22Rv1 (cell line): ENCODE measurements around the gene SARNP.

Source experiments
- ZFX ChIP-seq: fragments of 450-650 bp; IDR thresholded peaks from 2 replicates; pipeline ENCODE4 v1.6.1; 2017; ENCODE audit warnings: antibody characterized with exemption, borderline replicate concordance
- TF ChIP-seq, protein P1 (sequence below): fragments of 450-650 bp; IDR thresholded peaks from 2 replicates; pipeline ENCODE4 v1.5.1; 2017; ENCODE audit warnings: mild to moderate bottlenecking

DNA sequence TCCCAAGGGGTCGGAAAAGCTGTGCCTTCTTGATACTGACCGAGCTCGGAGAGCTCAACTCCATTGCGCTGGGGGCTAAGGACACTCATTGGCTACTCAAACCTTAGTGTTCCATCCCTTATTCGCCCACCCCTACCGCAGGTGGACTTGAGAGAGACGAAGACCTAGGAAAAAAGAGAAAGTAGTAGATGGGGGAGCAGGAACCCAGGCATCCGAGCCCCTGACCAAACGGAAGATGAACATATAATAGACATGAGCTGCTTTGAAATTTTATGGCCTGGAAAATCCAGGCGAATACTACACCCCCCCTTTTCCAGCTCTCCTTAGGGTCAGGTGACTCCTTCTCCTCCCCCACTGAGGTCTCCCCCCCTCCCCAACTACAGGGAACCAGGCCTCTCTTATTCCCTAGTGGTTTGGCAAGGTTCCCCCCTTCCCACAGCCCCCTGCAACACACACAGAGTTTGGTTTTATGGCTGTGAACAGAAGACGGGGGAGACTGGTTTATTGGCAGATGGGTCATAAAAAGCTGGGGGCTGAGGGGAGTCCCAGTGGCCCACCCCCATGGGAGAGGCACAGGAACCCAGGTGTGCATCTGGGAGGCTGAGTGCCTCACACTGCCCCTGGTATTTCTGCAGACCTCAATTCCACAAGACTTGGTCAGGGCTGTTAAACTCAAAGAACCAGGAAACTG, 73.0 kb downstream of the SARNP start:
- TF ChIP-seq, protein P1, sequence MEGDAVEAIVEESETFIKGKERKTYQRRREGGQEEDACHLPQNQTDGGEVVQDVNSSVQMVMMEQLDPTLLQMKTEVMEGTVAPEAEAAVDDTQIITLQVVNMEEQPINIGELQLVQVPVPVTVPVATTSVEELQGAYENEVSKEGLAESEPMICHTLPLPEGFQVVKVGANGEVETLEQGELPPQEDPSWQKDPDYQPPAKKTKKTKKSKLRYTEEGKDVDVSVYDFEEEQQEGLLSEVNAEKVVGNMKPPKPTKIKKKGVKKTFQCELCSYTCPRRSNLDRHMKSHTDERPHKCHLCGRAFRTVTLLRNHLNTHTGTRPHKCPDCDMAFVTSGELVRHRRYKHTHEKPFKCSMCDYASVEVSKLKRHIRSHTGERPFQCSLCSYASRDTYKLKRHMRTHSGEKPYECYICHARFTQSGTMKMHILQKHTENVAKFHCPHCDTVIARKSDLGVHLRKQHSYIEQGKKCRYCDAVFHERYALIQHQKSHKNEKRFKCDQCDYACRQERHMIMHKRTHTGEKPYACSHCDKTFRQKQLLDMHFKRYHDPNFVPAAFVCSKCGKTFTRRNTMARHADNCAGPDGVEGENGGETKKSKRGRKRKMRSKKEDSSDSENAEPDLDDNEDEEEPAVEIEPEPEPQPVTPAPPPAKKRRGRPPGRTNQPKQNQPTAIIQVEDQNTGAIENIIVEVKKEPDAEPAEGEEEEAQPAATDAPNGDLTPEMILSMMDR = no peak
- TF ChIP-seq ZFX = no peak
